SJSA1 (cell line): ENCODE measurements around the gene TNFSF15. TPM values are rescaled to one million over a fixed set of nuclear protein-coding genes. Genes with fewer than 3 reads are reported as not detected.

Experiments
- DNase-seq, 2 experiments: peaks; one replicate each; pipeline ENCODE4 v3.0.0-alpha.2; 2015 to 2020; ENCODE audit warnings: low spot score in 2 of 2, low read depth in 1 of 2
- H3K27ac ChIP-seq: fragments of 250-450 bp; sonication (Bioruptor Pico); 2 replicates; pipeline ENCODE4 v1.5.1; 2020; ENCODE audit warnings: mild to moderate bottlenecking, moderate library complexity
- H3K27me3 ChIP-seq: fragments of 250-450 bp; sonication (Bioruptor Pico); replicated peaks from 2 replicates; pipeline ENCODE4 v1.5.1; 2020; ENCODE audit warnings: mild to moderate bottlenecking, moderate library complexity
- H3K36me3 ChIP-seq: fragments of 250-450 bp; sonication (Bioruptor Pico); 2 replicates; pipeline ENCODE4 v1.5.1; 2020; ENCODE audit warnings: mild to moderate bottlenecking
- H3K4me1 ChIP-seq: fragments of 250-450 bp; sonication (Bioruptor Pico); replicated peaks from 2 replicates; pipeline ENCODE4 v1.6.1; 2021; ENCODE audit warnings: mild to moderate bottlenecking
- H3K4me3 ChIP-seq: fragments of 250-450 bp; sonication (Bioruptor Pico); 2 replicates; pipeline ENCODE4 v1.5.1; 2020; ENCODE audit warnings: mild to moderate bottlenecking
- H3K9me3 ChIP-seq: fragments of 250-450 bp; sonication (Bioruptor Pico); replicated peaks from 2 replicates; pipeline ENCODE4 v1.5.1; 2020; ENCODE audit warnings: mild to moderate bottlenecking
- total RNA-seq: library from RNA; depleted of rRNA; stranded (reverse); fragments of >200 nt; shearing (Covaris generic); gene quantifications from 2 replicates; pipeline ENCODE4 v1.2.3, GENCODE V29; 2014

The TNFSF15 gene
- total RNA-seq, 1 experiment from 2014 or later = not detected

DNA sequence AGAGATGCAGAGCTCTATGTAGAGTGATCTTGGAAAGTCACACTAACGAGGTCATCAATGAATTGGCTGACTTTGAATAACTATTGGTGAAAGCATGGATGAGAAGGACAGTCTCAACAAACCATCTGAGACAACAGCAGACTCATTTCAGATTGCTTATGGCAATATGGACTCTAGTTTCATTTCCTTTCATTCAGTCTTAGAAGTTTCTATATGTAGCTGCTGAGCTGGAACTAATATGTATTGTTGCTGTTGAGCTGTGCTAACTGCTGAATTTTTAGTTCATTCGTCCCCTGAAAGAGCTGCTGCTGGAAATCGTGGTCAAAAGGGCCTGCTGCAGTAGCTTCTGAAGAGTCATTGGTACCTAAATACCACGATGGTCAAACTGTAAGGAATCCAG, 31.3 kb downstream of the TNFSF15 start:
- no peaks in the 10 kb centered on the region for H3K36me3 ChIP-seq

DNA sequence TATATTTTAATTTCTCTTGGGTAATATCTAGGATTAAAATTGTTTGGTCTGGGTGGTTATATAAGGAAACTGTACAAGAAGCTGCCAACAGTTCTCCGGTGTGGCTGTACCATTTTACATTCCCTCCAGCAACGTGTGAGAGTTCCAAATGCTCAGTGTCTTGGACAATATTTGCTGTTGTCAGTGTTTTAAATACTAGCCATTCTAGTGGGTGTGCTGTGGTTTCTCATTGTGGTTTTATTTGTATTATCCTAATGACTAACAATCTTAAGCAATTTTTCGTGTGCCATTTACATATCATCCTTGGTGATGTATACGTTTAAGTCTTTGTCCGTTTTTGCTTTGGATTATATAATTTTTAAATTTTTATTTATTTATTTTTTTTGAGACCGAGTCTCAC, 34.0 kb downstream of the TNFSF15 start:
- Histone ChIP-seq H3K36me3 (no peaks in the 10 kb centered on the region), H3K27me3 (no peaks in the 10 kb centered on the region), H3K4me1 (no peaks in the 10 kb centered on the region), H3K27ac (no peak overlapping the region), H3K4me3 (no peak overlapping the region), H3K9me3 (no peaks in the 10 kb centered on the region)
- no peak for DNase-seq

More for the DNA sequence above, 31.3 kb downstream of the TNFSF15 start:
- DNase-seq = no peak
- Histone ChIP-seq H3K4me1 (no peaks in the 10 kb centered on the region), H3K9me3 (no peaks in the 10 kb centered on the region), H3K27ac (no peak overlapping the region), H3K4me3 (no peak overlapping the region), H3K27me3 (0 out of 2 replicates have a peak, but pooled peaks cover 2% of the 10 kb centered on the region)

GRCh38 chr9:114770991-114771390, 34.8 kb downstream of the TNFSF15 start:
- no peaks in the 10 kb centered on the region for H3K36me3 ChIP-seq
- DNase-seq = no peak
- H3K27me3 ChIP-seq = no peaks in the 10 kb centered on the region
- no peaks in the 10 kb centered on the region for H3K9me3 ChIP-seq
- H3K4me3 ChIP-seq = no peak overlapping the region
- H3K4me1 ChIP-seq = no peaks in the 10 kb centered on the region
- no peak overlapping the region for H3K27ac ChIP-seq

DNA sequence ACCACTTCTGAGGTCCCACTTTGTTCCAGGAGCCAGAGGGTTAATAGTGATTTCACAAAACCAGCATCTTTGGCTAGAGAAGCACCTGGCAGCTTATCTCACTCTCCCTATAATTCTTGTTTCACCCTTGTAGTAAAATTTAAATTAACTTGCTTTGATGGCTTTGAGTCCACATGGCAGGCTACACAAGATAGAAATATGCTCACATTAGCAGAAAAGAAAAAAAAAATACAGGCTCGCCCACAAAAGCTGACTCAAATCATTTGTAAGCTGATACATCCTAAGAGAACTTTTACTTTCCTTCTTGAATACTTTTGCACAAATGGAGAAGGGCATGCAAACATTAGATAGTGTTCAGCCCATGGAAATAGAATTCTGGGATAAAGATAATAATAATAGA, 36.2 kb downstream of the TNFSF15 start:
- H3K4me1 ChIP-seq = no peaks in the 10 kb centered on the region
- H3K27ac ChIP-seq = no peak overlapping the region
- no peak overlapping the region for H3K4me3 ChIP-seq
- no peak for DNase-seq
- H3K9me3 ChIP-seq = no peaks in the 10 kb centered on the region
- H3K27me3 ChIP-seq = no peaks in the 10 kb centered on the region
- no peaks in the 10 kb centered on the region for H3K36me3 ChIP-seq

GRCh38 chr9:114763220-114763619, 42.6 kb downstream of the TNFSF15 start:
- H3K27me3 ChIP-seq = no peaks in the 10 kb centered on the region
- H3K36me3 ChIP-seq = no peaks in the 10 kb centered on the region
- H3K4me3 ChIP-seq = no peak overlapping the region
- no peaks in the 10 kb centered on the region for H3K4me1 ChIP-seq
- no peak overlapping the region for H3K27ac ChIP-seq
- DNase-seq = no peak
- no peaks in the 10 kb centered on the region for H3K9me3 ChIP-seq

DNA sequence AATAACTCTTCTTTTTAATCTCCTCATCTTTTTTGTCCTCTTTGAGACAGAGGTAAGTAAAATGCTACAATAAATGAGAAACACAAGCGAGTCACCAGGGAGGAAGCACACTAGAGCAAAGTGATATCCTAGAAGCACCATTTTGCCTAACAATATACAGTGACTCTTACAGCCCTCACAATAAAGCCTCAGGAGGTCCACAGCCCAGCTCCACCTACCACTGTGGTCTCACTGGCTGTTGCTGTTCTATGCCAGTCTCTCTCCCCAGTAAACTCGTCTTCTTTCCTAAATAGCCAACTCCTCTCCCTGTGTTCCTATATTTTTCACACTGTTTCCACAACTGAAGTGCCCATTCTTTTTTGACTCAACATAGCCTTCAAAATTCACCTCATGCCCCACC, 44.3 kb downstream of the TNFSF15 start:
- no peak overlapping the region for H3K4me3 ChIP-seq
- H3K4me1 ChIP-seq = no peaks in the 10 kb centered on the region
- H3K27me3 ChIP-seq = no peaks in the 10 kb centered on the region
- DNase-seq = no peak
- no peak overlapping the region for H3K27ac ChIP-seq
- no peaks in the 10 kb centered on the region for H3K9me3 ChIP-seq
- no peaks in the 10 kb centered on the region for H3K36me3 ChIP-seq

GRCh38 chr9:114759512-114760341, 46.1 kb downstream of the TNFSF15 start:
- Histone ChIP-seq H3K4me3 (no peak overlapping the region), H3K36me3 (no peaks in the 10 kb centered on the region), H3K27me3 (no peaks in the 10 kb centered on the region), H3K27ac (no peak overlapping the region), H3K4me1 (no peaks in the 10 kb centered on the region), H3K9me3 (no peaks in the 10 kb centered on the region)
- DNase-seq = no peak

- Histone ChIP-seq H3K4me1 (no peaks in the 10 kb centered on the region), H3K27me3 (no peaks in the 10 kb centered on the region), H3K4me3 (no peak overlapping the region), H3K36me3 (no peaks in the 10 kb centered on the region), H3K9me3 (no peaks in the 10 kb centered on the region), H3K27ac (no peak overlapping the region)
- no peak for DNase-seq
These were observed 47.9 kb downstream of the TNFSF15 start for GRCh38 chr9:114757984-114758383.

- H3K27me3 ChIP-seq = no peaks in the 10 kb centered on the region
- no peak overlapping the region for H3K4me3 ChIP-seq
- H3K4me1 ChIP-seq = no peaks in the 10 kb centered on the region
- DNase-seq = no peak
- H3K36me3 ChIP-seq = no peaks in the 10 kb centered on the region
- H3K27ac ChIP-seq = no peak overlapping the region
- H3K9me3 ChIP-seq = no peaks in the 10 kb centered on the region
These were observed 48.4 kb downstream of the TNFSF15 start for GRCh38 chr9:114757395-114757794.

- H3K4me1 ChIP-seq = no peaks in the 10 kb centered on the region
- no peaks in the 10 kb centered on the region for H3K36me3 ChIP-seq
- H3K9me3 ChIP-seq = no peaks in the 10 kb centered on the region
- H3K27ac ChIP-seq = no peak overlapping the region
- no peak for DNase-seq
- no peak overlapping the region for H3K4me3 ChIP-seq
- H3K27me3 ChIP-seq = no peaks in the 10 kb centered on the region
These were observed 48.9 kb downstream of the TNFSF15 start for GRCh38 chr9:114756920-114757319.

GRCh38 chr9:114754581-114754980, 51.3 kb downstream of the TNFSF15 start:
- DNase-seq = no peak
- Histone ChIP-seq H3K4me1 (no peaks in the 10 kb centered on the region), H3K27me3 (no peaks in the 10 kb centered on the region), H3K9me3 (no peaks in the 10 kb centered on the region), H3K36me3 (no peaks in the 10 kb centered on the region), H3K4me3 (no peak overlapping the region), H3K27ac (no peak overlapping the region)

DNA sequence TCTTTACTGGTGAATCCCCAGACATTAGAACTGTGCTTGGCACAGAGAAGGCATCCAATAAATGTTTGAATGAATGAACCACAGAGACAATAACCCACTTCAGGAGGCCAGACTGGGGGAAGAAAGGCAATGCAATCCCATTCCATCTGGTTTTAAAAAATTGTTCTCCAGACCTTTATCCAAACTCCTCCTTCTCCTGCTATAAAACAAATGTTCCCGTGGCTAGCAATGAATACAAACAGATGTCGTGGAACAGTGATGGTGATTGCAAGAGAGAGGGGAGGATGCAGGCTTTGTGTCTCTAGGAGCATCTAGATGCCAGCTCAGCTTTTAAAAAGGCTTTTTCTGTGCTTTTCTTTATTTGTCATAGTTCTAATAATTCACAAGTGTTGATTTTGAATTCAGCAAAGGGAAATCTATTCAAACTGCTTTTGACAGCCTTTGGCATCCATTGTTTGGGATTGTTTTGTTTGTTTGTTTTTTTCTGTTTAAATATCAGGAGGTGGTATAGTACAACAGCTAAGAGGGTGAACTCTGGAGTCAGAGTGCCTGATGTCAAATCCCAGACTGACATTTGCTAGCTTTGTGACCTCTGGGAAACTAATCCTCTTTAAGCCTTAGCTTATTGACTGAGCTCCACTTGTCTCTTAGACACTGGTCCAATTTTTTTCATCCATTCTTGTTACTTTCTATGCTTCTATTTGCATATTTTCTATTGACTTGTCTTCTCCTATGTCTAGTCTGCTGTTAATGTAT, 59.1 kb downstream of the TNFSF15 start:
- Histone ChIP-seq H3K4me1 (peaks cover 10% of the 10 kb centered on the region; the same call in 1 of the 2 replicates), H3K4me3 (no peak overlapping the region), H3K27ac (no peak overlapping the region), H3K36me3 (no peaks in the 10 kb centered on the region), H3K27me3 (no peaks in the 10 kb centered on the region), H3K9me3 (no peaks in the 10 kb centered on the region)
- DNase-seq = no peak

GRCh38 chr9:114745879-114746550, 59.8 kb downstream of the TNFSF15 start:
- no peak overlapping the region for H3K4me3 ChIP-seq
- no peak overlapping the region for H3K27ac ChIP-seq
- H3K27me3 ChIP-seq = no peaks in the 10 kb centered on the region
- peaks cover 10% of the 10 kb centered on the region; the same call in 1 of the 2 replicates for H3K4me1 ChIP-seq
- DNase-seq = no peak
- no peaks in the 10 kb centered on the region for H3K36me3 ChIP-seq
- H3K9me3 ChIP-seq = no peaks in the 10 kb centered on the region
